Panc1 (cell line): ENCODE measurements around the gene DNAJC13. TPM values are rescaled to one million over a fixed set of nuclear protein-coding genes. Genes with fewer than 3 reads are reported as not detected.

Experiments used
- ATAC-seq: fragments of 200-7000 bp; cut with Tn5 transposase; 2 replicates; pipeline ENCODE4 v1.9.1; 2020; ENCODE audit warnings: mild to moderate bottlenecking, moderate library complexity
- BruUV-seq: library from RNA; stranded (reverse); fragments of 400-500 nt; replicated peaks from 2 replicates; lab custom pipeline; 2021; lab: Mats Ljungman, UMichigan
- CTCF ChIA-PET: fragments of 300-600 bp; sonication (Branson Sonifier 250); formaldehyde crosslinking; loops from one replicate; lab custom pipeline; 2022; ENCODE audit warnings: antibody characterized with exemption; lab: Charles Lee
- POLR2A ChIA-PET: fragments of 300-600 bp; sonication (Branson Sonifier 250); formaldehyde crosslinking; loops from one replicate; lab custom pipeline; 2022; ENCODE audit warnings: antibody characterized with exemption; lab: Charles Lee
- DNase-seq: peaks from one replicate; pipeline ENCODE4 v3.0.0-alpha.2; 2010; ENCODE audit warnings: low read depth, low spot score
- H3K27ac ChIP-seq: 2 replicates; pipeline ENCODE4 v1.5.1; 2011; ENCODE audit warnings: mild to moderate bottlenecking, low read length, inconsistent platforms
- H3K27me3 ChIP-seq: fragments of 200-500 bp; sonication (Bioruptor generic); 2 replicates; pipeline ENCODE4 v1.6.0; 2014; ENCODE audit warnings: low read length, inconsistent platforms; ENCODE audit not compliant: control insufficient read depth, insufficient read depth
- H3K36me3 ChIP-seq: fragments of 200-500 bp; sonication (Bioruptor generic); 2 replicates; pipeline ENCODE4 v1.5.1; 2014; ENCODE audit warnings: inconsistent platforms, mild to moderate bottlenecking, low read length, moderate library complexity; ENCODE audit not compliant: control insufficient read depth, insufficient read depth
- H3K4me1 ChIP-seq: 2 replicates; pipeline ENCODE4 v1.5.1; 2011; ENCODE audit warnings: inconsistent platforms, mild to moderate bottlenecking, low read length, moderate library complexity; ENCODE audit not compliant: control insufficient read depth, insufficient read depth
- H3K4me3 ChIP-seq, 2 experiments: 2 replicates each; pipeline ENCODE4 v1.5.1; 2011 to 2012; ENCODE audit warnings: low read depth in 2 of 2, low read length in 2 of 2, mild to moderate bottlenecking in 2 of 2, inconsistent platforms in 1 of 2, moderate library complexity in 1 of 2
- H3K9me3 ChIP-seq: fragments of 200-500 bp; sonication (Bioruptor generic); 2 replicates; pipeline ENCODE4 v1.5.1; 2014; ENCODE audit warnings: low read depth, mild to moderate bottlenecking, inconsistent platforms, low read length, moderate library complexity; ENCODE audit not compliant: control insufficient read depth, insufficient read depth
- CTCF ChIP-seq: fragments of 450-650 bp; IDR thresholded peaks from 2 replicates; pipeline ENCODE4 v1.5.1; 2017; ENCODE audit warnings: mild to moderate bottlenecking
- POLR2AphosphoS5 ChIP-seq: IDR thresholded peaks from 2 replicates; pipeline ENCODE4 v1.6.1; 2012; ENCODE audit warnings: mild to moderate bottlenecking, low read depth, low read length, moderate library complexity
- REST ChIP-seq, 2 experiments: IDR thresholded peaks; 2 replicates each; pipeline ENCODE4 v1.6.1; 2011 to 2012; ENCODE audit warnings: low read depth in 2 of 2, control low read depth in 1 of 2, low read length in 1 of 2, mild to moderate bottlenecking in 1 of 2, moderate library complexity in 1 of 2; ENCODE audit not compliant: insufficient read depth in 1 of 2
- SIN3A ChIP-seq: IDR thresholded peaks from 2 replicates; pipeline ENCODE4 v1.6.1; 2012; ENCODE audit warnings: low read depth, mild to moderate bottlenecking, low read length, moderate library complexity, borderline replicate concordance; ENCODE audit not compliant: insufficient read depth
- TCF7L2 ChIP-seq: IDR thresholded peaks from 2 replicates; pipeline ENCODE4 v1.6.1; 2011; ENCODE audit warnings: mild to moderate bottlenecking, low read depth, low read length, inconsistent platforms
- in situ Hi-C: cut with HindIII; loops from 2 replicates; pipeline ENCODE4 v1.10.0; 2016; ENCODE audit warnings: low sequenced_read_pairs, low pct_unique_long_range_greater_than_20kb
- intact Hi-C: fragments of 100-400 bp; cut with micrococcal nuclease; formaldehyde crosslinking; loops from one replicate; pipeline ENCODE4 v1.10.0; 2022; ENCODE audit not compliant: unreplicated experiment
- total RNA-seq: library from RNA; stranded (reverse); gene quantifications from one replicate; pipeline ENCODE4 v1.2.1, GENCODE V29; 2021; ENCODE audit not compliant: unreplicated experiment

Gene DNAJC13
- total RNA-seq, 1 experiment from 2014 or later: 54.2 TPM

- peaks cover 7% of the 10 kb centered on the region; the same call in 1 of the 2 replicates for H3K36me3 ChIP-seq
- ATAC-seq: no peak
- intact Hi-C loops: no loop called here
- POLR2A ChIA-PET: interaction anchor here (0.6 kb wide), 1 partner anchor 20 kb away, joined by 3 read pairs; no protein-coding TSS in a partner anchor
- CTCF ChIA-PET: no interaction called here
- in situ Hi-C loops: no loop called here
- no TSS peak for BruUV-seq
- no peak for TF ChIP-seq TCF7L2
- no peak for TF ChIP-seq SIN3A
- no peak for TF ChIP-seq REST (IDR thresholded peaks at IDR 0.05; ENCODE audit: insufficient read depth in 1 of 2, low read depth in 2 of 2, low read length in 1 of 2)
- TF ChIP-seq CTCF: no peak
- TF ChIP-seq POLR2AphosphoS5: no peak
- no peaks in the 10 kb centered on the region for H3K9me3 ChIP-seq
- no peak overlapping the region for H3K27ac ChIP-seq
- DNase-seq: no peak
- H3K4me1 ChIP-seq: peaks cover 2% of the 10 kb centered on the region; the same call in 1 of the 2 replicates
- no peaks in the 10 kb centered on the region for H3K27me3 ChIP-seq
- H3K4me3 ChIP-seq: no peak overlapping the region
Measured at GRCh38 chr3:132443421-132443820, 26.1 kb downstream of the DNAJC13 start.

GRCh38 chr3:132444383-132444782, 27.1 kb downstream of the DNAJC13 start:
- ChIA-PET CTCF (no interaction called here), POLR2A (no interaction called here)
- DNase-seq (no peak), ATAC-seq (no peak)
- in situ Hi-C loops (no loop called here), intact Hi-C loops (no loop called here)
- Histone ChIP-seq H3K4me3 (no peak overlapping the region), H3K27ac (no peak overlapping the region), H3K9me3 (no peaks in the 10 kb centered on the region), H3K27me3 (no peaks in the 10 kb centered on the region), H3K4me1 (peaks cover 2% of the 10 kb centered on the region; the same call in 1 of the 2 replicates), H3K36me3 (peaks cover 7% of the 10 kb centered on the region; the same call in 1 of the 2 replicates)
- no peak for TF ChIP-seq SIN3A
- TF ChIP-seq TCF7L2: no peak
- TF ChIP-seq POLR2AphosphoS5: no peak
- no peak for TF ChIP-seq REST (IDR thresholded peaks at IDR 0.05; ENCODE audit: insufficient read depth in 1 of 2, low read depth in 2 of 2, low read length in 1 of 2)
- TF ChIP-seq CTCF: no peak
- no TSS peak for BruUV-seq
